ENCODE data around the gene SYNE2.

SYNE2 gene

GRCh38 chr14:64201921-64202545 is 349.2 kb downstream of the SYNE2 start:
- no peaks in the 10 kb centered on the region for H3K9me3 ChIP-seq (ENCODE audit: control insufficient read depth, insufficient read depth, low read length)
- H3K4me2 ChIP-seq (ENCODE audit: low read length): no peak overlapping the region
- TF ChIP-seq EZH2phosphoT487 (IDR thresholded peaks at IDR 0.05; ENCODE audit: borderline replicate concordance, low read length): no peak
- TF ChIP-seq CTCF (IDR thresholded peaks at IDR 0.05; ENCODE audit: low read depth, low read length, poor library complexity, severe bottlenecking): no peak
- H3K9me2 ChIP-seq (replicated peaks; ENCODE audit: control insufficient read depth, low read length): no peaks in the 10 kb centered on the region
- H3K4me1 ChIP-seq (ENCODE audit: control insufficient read depth, low read length): no peaks in the 10 kb centered on the region
- H3K79me2 ChIP-seq (ENCODE audit: control insufficient read depth, low read length): peaks cover 10% of the 10 kb centered on the region
- no peak overlapping the region for H3K27ac ChIP-seq (ENCODE audit: low read depth, low read length)
- no peaks in the 10 kb centered on the region for H3K27me3 ChIP-seq (ENCODE audit: control insufficient read depth, low read length)
- H3K36me3 ChIP-seq (ENCODE audit: control insufficient read depth, low read length): peaks cover 90% of the 10 kb centered on the region
- H3F3A ChIP-seq (ENCODE audit: control insufficient read depth, insufficient read depth): no peaks in the 10 kb centered on the region; the same call in 1 of the 2 replicates
- H4K20me1 ChIP-seq (ENCODE audit: control insufficient read depth, insufficient read depth, low read depth, low read length): no peaks in the 10 kb centered on the region
- no peak overlapping the region for H3K4me3 ChIP-seq (ENCODE audit: low read length)

GRCh38 chr14:64202716-64203115 is 349.9 kb downstream of the SYNE2 start:
- Histone ChIP-seq H3K4me3 (ENCODE audit: low read length) (no peak overlapping the region), H3K27me3 (ENCODE audit: control insufficient read depth, low read length) (no peaks in the 10 kb centered on the region), H3K4me2 (ENCODE audit: low read length) (no peak overlapping the region), H3K27ac (ENCODE audit: low read depth, low read length) (no peak overlapping the region), H4K20me1 (ENCODE audit: control insufficient read depth, insufficient read depth, low read depth, low read length) (no peaks in the 10 kb centered on the region), H3K79me2 (ENCODE audit: control insufficient read depth, low read length) (peaks cover 7% of the 10 kb centered on the region), H3K9me2 (replicated peaks; ENCODE audit: control insufficient read depth, low read length) (no peaks in the 10 kb centered on the region), H3K9me3 (ENCODE audit: control insufficient read depth, insufficient read depth, low read length) (no peaks in the 10 kb centered on the region), H3K4me1 (ENCODE audit: control insufficient read depth, low read length) (no peaks in the 10 kb centered on the region), H3K36me3 (ENCODE audit: control insufficient read depth, low read length) (peaks cover 89% of the 10 kb centered on the region), H3F3A (ENCODE audit: control insufficient read depth, insufficient read depth) (no peaks in the 10 kb centered on the region; the same call in 1 of the 2 replicates)
- TF ChIP-seq EZH2phosphoT487 (IDR thresholded peaks at IDR 0.05; ENCODE audit: borderline replicate concordance, low read length): no peak
- no peak for TF ChIP-seq CTCF (IDR thresholded peaks at IDR 0.05; ENCODE audit: low read depth, low read length, poor library complexity, severe bottlenecking)

- Histone ChIP-seq H3F3A (ENCODE audit: control insufficient read depth, insufficient read depth) (no peaks in the 10 kb centered on the region; the same call in 1 of the 2 replicates), H3K27me3 (ENCODE audit: control insufficient read depth, low read length) (no peaks in the 10 kb centered on the region), H3K4me1 (ENCODE audit: control insufficient read depth, low read length) (no peaks in the 10 kb centered on the region), H3K4me3 (ENCODE audit: low read length) (no peak overlapping the region), H4K20me1 (ENCODE audit: control insufficient read depth, insufficient read depth, low read depth, low read length) (no peaks in the 10 kb centered on the region), H3K4me2 (ENCODE audit: low read length) (no peak overlapping the region), H3K9me2 (replicated peaks; ENCODE audit: control insufficient read depth, low read length) (no peaks in the 10 kb centered on the region), H3K79me2 (ENCODE audit: control insufficient read depth, low read length) (peaks cover 6% of the 10 kb centered on the region), H3K36me3 (ENCODE audit: control insufficient read depth, low read length) (peaks cover 89% of the 10 kb centered on the region), H3K9me3 (ENCODE audit: control insufficient read depth, insufficient read depth, low read length) (no peaks in the 10 kb centered on the region), H3K27ac (ENCODE audit: low read depth, low read length) (no peak overlapping the region)
- no peak for TF ChIP-seq CTCF (IDR thresholded peaks at IDR 0.05; ENCODE audit: low read depth, low read length, poor library complexity, severe bottlenecking)
- no peak for TF ChIP-seq EZH2phosphoT487 (IDR thresholded peaks at IDR 0.05; ENCODE audit: borderline replicate concordance, low read length)
Observed at GRCh38 chr14:64203366-64204006, 350.7 kb downstream of the SYNE2 start.
